ENCODE data around the gene TRPM3.

The TRPM3 gene

GRCh38 chr9:70817311-70817710 lies 304.1 kb downstream of the TRPM3 start:
- DNase-seq (ENCODE audit: low spot score), result no peak

DNA sequence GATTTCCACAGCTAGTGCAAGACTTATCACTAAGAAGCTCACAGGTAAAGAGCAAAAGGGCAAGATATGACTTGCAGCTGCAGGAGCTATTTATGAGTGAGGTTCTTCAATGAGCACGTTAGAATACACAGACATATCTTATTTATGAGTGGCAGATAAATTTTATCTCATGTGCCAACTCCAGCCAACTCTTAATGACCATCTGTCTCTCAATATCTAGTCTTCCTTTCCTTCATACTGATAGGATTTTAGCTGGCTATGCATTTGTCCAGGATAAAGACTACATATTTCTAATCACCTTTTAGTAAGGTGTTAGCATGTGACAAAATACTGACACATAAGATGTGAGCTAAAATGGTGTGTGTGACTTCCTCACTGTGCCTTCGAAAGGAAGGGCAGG lies 304.5 kb downstream of the TRPM3 start:
- no peak for DNase-seq (ENCODE audit: low spot score)

DNA sequence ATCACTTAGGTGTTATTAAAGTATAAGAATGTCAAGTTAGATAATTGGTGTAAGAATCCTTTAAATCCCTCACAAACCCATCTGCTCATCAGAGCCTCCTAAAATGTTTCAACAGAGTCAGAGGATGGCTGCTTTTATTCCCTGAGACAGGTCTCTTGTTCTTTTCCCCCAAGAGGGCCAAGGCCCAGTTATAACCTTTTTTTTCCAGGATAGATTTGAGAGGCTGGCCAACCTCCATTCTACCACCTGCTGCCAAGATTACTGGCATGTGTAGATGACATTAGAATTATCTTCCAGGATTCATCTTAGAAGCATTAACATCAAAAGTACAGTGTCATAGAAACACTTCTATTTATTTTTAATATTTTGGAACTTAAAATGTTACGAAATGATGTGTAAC lies 305.1 kb downstream of the TRPM3 start:
- no peak for DNase-seq (ENCODE audit: low spot score)

GRCh38 chr9:70814597-70814996 lies 306.8 kb downstream of the TRPM3 start:
- no peak for DNase-seq (ENCODE audit: low spot score)

DNA sequence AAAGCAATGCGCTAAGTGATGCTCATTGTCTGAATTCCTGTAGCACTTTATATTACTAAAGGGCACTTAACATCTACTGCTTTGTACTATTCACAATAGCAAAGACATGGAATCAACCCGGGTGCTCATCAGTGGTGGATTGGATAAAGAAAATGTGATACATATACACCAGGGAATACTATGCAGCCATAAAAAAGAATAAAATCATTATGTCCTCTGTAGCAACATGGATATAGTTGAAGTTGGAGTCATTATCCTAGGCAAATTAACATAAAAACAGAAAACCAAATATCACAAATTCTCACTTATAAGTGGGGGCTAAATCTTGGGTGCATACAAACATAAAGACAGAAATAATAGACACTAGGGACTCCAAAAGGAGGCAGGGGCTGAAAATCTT lies 308.3 kb downstream of the TRPM3 start:
- no peak for DNase-seq (ENCODE audit: low spot score)

DNA sequence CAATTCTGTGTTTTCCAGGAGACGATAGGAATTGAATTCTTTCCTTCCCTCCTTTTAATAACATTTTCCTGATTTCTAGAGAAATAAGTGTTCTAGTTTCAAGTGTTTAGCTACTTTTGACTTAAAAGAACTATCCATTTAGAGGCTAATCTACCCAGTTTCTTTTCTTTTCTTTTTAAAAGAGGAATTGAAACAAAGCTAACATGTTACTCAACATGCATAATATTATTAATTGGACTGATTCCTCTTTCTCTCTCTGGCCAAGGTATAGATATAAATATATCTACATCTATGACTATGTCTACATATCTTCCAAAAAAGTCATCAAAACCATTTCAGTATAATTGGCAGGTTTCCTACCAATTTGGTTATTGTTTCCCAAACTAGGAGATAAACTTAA lies 309.8 kb downstream of the TRPM3 start:
- DNase-seq (ENCODE audit: low spot score), result no peak

DNA sequence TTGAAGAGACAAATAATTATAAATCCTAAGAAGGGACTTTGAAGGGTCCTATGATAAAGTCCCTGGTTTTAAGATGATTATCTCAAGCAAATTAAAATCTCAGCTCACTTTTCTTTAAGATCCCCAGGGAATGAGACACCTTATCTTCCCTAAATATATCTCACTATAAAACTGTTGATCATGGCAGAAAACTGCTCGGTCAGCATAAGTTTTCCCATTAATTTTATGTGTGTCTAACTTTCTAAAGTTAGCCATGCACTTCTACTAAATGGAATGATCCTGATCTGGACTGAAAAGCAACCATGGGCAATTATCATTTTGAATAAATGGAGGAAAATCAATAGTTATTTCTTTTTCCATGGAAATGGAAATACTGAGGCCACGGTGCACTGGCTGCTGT lies 314.5 kb downstream of the TRPM3 start:
- DNase-seq (ENCODE audit: low spot score), result no peak

- DNase-seq (ENCODE audit: low spot score), result no peak
These were observed 315.5 kb downstream of the TRPM3 start for GRCh38 chr9:70805949-70806348.

DNA sequence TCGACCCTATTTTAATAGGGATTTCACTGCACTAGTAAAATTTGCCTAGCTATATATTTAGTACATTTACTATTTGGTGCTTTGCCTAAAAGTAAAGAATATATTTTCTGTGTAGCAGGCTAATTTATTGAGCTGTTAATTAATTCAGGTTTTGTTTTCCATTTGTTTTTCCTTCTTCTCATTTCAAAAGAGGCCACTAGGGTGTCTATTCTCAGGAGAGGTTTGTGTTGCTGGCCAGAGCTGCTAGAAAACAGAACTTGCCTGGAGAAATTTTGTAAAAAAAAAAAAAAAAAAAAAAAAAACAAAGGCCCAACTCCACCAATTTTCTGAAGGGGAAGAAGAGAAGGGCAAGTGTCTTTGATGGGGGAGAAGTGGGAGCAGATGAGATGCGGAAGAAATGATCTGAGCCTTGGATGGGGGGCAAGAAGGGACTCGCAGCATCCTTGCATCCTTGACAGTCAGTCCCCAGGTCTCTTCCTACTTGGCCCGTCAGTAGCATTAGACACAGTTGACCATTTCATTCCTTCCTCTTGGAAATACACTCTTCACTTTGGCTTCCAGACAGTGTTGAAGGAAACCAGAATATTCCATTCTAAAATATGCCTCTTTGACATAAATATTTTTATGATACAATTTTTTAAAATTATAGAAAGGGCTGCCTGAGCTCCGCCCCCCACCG lies 318.5 kb downstream of the TRPM3 start:
- no peak for DNase-seq (ENCODE audit: low spot score)

DNA sequence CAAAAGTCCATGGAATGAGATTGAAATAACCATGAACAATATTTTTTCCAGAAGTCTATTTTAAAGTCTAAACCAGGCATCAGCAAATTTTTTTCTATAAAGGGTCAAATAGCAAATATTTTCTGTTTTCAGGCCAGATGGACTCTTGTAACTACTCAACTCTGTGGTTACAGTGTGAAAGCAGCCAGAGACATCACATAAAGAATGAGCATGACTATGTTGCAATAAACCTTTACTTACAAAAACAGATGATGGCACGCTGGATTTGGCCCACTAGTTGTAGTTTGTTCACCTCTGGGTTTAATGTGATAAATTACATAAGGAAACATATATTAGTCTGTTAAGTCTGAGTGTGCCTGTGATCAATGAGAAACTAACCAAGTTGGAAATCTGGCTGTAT lies 319.2 kb downstream of the TRPM3 start:
- no peak for DNase-seq (ENCODE audit: low spot score)

GRCh38 chr9:70801181-70801829 lies 320.1 kb downstream of the TRPM3 start:
- no peak for DNase-seq (ENCODE audit: low spot score)

DNA sequence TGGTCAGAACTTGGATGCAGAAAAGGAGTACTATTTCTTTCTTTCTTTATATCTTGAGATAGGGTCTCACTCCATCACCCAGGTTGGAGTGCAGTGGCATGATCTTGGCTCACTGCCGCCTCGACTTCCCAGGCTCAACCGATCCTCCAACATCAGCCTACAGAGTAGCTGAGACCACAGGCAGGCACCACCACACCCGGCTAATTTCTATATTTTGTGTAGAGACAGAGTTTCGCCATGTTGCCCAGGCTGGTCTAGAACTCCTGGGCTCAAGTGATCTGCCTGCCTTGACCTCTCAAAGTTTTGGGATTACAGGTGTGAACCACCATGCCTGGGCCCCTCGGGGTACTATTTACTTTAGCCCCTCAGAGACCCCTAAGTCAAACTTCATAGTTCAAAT lies 323.4 kb downstream of the TRPM3 start:
- DNase-seq (ENCODE audit: low spot score), result no peak

DNA sequence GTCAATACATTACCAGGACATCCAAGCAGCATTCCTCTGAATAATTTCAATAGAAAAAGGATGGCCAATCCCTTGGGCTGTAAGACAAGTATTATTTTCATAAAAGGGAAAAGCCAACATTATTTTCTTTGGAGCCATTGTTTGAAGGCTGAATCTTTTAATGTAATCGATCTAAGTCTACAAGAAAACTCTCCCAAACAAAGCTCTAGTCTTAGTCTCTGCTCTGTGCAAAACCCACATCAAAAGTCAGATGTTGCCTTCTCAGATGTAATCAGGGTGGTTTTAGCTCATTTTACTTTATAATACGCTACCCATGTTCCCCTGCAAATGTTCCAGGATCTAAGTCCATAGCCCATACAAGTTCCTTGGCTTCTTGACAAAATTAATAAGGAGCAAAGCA lies 325.6 kb downstream of the TRPM3 start:
- DNase-seq (ENCODE audit: low spot score), result no peak

DNA sequence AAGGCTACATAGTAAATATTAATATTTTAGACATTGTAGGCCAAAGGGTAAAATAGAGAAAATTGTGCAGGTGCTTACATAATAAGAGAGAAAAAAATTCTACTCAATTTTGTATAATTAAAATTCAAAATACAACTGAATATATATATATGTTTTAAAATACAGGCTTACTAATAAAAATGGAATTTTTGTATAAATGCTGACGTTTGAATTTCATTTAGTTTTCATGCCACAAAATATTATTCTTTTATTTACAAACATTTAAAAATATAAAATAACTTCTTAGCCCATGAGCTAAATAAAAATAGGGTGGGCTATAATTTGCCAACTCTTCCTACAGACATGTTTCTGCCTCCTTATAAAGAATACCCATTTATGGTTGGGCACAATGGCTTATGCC lies 328.6 kb downstream of the TRPM3 start:
- DNase-seq (ENCODE audit: low spot score), result no peak

GRCh38 chr9:70791936-70792335 lies 329.5 kb downstream of the TRPM3 start:
- no peak for DNase-seq (ENCODE audit: low spot score)

- DNase-seq (ENCODE audit: low spot score), result no peak
These were observed 332.3 kb downstream of the TRPM3 start for GRCh38 chr9:70789086-70789485.

DNA sequence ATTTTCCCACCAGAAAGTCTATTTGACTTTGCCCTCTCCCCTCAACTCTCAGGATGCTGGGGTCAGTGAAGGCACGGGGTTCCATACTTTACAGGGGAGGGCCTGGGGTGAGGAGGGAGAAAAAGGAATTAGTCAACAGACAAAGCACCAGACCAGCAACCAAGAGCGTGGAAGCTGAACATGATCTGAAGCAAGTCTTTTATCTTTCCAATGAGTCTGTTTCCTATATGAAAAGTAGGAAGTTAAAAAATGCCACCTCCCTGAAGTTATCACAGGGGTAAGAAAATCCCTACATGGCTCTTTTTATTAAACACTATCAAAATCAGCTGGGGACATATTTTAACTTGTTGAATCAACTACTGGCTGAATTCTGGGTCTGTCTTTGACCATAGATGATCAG lies 337.0 kb downstream of the TRPM3 start:
- no peak for DNase-seq (ENCODE audit: low spot score)

DNA sequence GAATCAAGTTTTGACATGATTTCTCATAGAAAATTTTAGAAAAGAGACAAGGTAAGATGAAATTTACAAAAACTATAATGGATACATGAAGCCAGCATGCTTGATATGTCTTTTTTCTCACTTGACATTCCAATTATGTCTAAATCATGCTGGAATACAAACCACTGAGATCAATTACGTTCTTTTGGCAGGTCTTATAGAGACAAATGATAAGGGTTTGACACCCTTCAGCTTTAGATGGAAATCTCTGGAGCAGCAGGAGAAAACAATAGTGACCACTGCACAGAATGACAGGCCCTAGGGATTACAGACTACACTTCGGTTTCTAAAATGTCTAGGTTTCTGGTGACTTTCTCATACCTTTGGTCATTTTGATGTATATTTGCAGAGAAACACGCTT lies 342.9 kb downstream of the TRPM3 start:
- no peak for DNase-seq (ENCODE audit: low spot score)

DNA sequence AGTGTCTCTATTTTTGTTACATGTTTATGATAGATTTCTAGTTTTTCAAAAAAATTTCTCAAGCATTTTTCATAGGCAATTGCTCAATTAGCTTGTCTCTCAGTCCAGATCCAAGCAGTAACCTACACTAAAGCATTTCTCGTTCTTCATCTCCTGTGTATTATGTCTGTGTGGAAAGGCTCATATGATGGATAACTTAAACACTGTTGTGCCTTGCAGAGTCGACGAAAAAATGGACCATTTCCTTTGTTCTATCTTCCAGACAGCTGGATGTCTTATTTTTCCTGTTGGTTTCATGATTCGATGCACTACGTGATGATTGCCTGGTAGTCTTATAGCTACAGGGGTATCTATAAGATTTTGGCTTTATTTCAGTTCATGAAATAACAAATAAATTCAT lies 347.8 kb downstream of the TRPM3 start:
- no peak for DNase-seq (ENCODE audit: low spot score)

DNA sequence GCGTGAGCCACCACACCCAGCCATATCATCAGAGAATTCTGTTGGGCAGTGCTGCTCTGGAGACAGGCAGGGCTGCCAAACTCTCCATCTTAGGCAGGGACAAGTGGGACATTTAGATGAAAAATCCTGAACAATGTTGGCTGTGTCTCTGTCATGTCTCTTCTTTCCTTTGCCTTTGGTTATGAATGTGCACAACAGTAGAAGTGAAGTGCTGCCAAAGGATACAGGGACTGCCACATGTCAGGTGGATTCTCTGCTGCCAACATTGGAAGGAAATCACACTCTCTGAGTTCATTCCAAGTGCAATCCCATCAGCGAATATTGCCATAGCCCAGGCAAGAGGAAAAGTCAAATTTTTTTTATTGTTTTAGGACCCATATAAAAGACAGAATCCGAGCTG lies 348.8 kb downstream of the TRPM3 start:
- no peak for DNase-seq (ENCODE audit: low spot score)

DNA sequence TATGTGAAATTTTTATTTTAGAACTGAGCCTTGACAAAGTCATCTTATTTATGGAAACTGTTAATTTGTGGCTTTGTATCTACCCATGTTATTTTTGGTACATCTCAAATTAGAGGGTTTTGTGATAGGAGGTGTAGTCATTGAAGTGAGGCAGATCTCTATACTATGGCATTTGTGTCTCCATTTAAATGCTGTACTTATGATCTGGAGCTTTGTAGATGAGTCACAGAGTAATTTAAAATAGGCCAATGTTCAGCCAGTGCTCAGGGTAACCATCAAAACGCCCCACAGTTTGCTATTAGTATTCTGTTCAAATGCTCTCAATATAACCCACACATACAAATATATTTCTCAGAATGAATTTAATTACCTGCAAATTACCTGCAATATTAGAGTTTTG lies 355.5 kb downstream of the TRPM3 start:
- DNase-seq (ENCODE audit: low spot score), result no peak

DNA sequence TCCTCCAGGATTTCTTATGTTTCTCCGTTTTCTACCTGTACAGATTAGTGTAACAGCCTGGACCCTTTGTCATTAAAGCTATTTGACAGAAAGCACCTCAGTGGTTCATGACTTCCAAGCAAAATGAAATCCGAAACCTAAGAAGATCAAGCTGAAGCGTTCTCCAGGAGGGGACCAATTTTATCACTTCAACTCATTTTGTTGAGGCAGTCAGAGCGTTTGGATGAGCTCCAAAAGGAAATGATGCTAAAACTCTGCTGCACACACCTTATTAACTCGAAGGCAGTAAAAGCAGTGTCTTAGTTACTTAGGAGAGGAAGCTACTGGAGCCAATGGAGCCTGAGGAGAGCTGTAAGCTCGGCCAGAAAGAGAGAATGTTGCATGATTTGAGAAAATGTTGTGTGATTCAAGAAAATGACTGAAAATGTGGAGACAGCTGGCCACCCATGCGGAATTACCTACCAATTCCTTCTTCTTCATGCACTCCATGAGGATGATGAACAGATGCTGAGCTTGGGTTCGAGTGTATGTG lies 360.2 kb downstream of the TRPM3 start:
- no peak for DNase-seq (ENCODE audit: low spot score)

DNA sequence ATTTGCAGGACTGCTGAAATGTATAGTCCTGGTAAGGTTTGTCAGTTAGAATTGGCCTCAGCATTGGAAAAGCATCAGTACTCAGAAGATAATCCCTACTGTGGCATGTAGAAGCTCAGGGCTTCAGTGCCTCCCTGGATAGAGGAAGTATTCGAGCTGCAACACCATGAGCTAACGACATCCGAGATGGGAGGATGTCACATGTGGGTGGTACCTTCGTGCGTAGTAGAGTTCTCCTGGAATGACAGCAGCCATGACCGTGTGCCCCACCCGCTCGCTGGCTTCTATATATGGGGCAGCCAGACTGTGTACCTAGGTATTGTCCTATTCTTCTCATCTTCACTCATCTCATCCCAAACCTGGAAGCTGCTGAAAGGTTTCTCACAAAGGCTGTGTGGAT lies 361.2 kb downstream of the TRPM3 start:
- DNase-seq (ENCODE audit: low spot score), result no peak

DNA sequence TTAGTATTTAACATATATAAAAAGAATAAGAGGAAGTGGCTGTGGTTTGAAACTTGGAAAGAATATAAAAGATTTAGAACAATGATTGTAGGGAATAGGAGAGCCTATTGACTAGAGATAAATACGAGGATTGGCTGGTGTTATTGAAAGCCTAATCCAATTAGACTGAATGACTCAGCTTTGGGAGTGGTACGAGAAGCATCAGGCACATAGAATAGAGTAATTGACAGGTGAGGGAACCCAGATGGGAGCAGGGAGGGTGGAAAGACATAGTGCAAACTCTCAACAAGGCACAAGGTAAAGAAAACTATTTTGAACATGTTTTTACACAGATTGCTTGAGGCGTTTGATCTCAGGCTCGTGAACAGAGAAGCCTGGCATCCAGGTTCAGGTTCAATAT lies 368.1 kb downstream of the TRPM3 start:
- DNase-seq (ENCODE audit: low spot score), result no peak
